ENCODE measurements around the gene SNX33. TPM values are rescaled to one million over a fixed set of nuclear protein-coding genes. Genes with fewer than 3 reads are reported as not detected.

SNX33 gene
- polyA plus RNA-seq, 2 of the 4 experiments (the other 2 are of a cell fraction) = 8.4 to 11.2 TPM

DNA sequence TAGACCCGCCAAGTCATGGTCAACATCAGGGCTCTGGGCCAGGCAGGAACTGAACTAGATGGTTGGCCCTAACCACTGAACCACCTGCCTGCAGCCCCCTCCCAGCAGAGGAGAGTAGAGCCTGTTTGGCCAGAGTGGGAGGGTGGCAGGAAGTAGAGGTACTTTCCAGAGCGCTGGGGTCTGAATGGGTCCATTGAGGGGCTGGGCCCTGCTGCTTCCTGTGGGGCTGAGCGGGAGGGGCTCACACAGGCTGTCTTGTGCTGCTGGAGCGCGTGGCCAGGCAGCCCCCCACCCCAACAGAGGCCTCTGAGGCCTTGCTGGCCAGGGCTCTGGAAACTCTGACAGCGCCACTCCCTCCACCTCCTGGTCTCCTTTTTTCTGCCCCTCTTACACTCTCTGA, 47.5 kb downstream of the SNX33 start:
- no peak overlapping the region for H3K4me2 ChIP-seq
- 96% methylated on average over 6 of the region's 6 CpGs for WGBS (ENCODE audit: missing lambda C conversion rate)
- no peak for FAIRE-seq
- H3K9me3 ChIP-seq = no peaks in the 10 kb centered on the region
- CTCF ChIA-PET = interaction anchor here (0.6 to 3.3 kb wide), 11 partner anchors 9 to 161 kb away, joined by 3 to 26 read pairs (median 6); a partner anchor contains a TSS
- POLR2A ChIA-PET = no interaction called here
- no peak for TF ChIP-seq EHMT2 (IDR thresholded peaks at IDR 0.05; ENCODE audit: low read depth)
- no peak for TF ChIP-seq HMGXB4 (CRISPR knock-in tag; IDR thresholded peaks at IDR 0.05; ENCODE audit: borderline replicate concordance)
- no peak for TF ChIP-seq CHD2 (IDR thresholded peaks at IDR 0.05; ENCODE audit: low read length, partially characterized antibody)
- TF ChIP-seq FOSL2 (IDR thresholded peaks at IDR 0.05) = no peak
- TF ChIP-seq FOSL2 (CRISPR knock-in tag; IDR thresholded peaks at IDR 0.05) = no peak
- peak overlapping the region in 1 of 2 experiments; percentile 81; a peak in 3 of 6 replicates for H3K27ac ChIP-seq
- no peak overlapping the region for H3K4me3 ChIP-seq
- ATAC-seq = no peak
- DNase-seq (ENCODE audit: low read depth in 1 of 2, low spot score in 1 of 2) = no peak
- peaks cover 19% of the 10 kb centered on the region for H3K4me1 ChIP-seq

- ChIA-PET POLR2A (no interaction called here), CTCF (interaction anchor here (0.6 to 3.3 kb wide), 7 partner anchors 10 to 106 kb away, joined by 3 to 26 read pairs (median 6); a partner anchor contains a TSS)
- FAIRE-seq = no peak
- Histone ChIP-seq H3K27ac (peak overlapping the region in 1 of 2 experiments; percentile 81; a peak in 2 of 6 replicates), H3K4me2 (no peak overlapping the region), H3K9me3 (no peaks in the 10 kb centered on the region), H3K4me1 (peaks cover 19% of the 10 kb centered on the region), H3K4me3 (no peak overlapping the region)
- no peak for ATAC-seq
- TF ChIP-seq FOSB (CRISPR knock-in tag; IDR thresholded peaks at IDR 0.05) (no peak), ZNF302 (CRISPR knock-in tag; IDR thresholded peaks at IDR 0.05) (no peak), ZFP36 (IDR thresholded peaks at IDR 0.05; ENCODE audit: borderline replicate concordance, partially characterized antibody) (peak; percentile 85)
- TF ChIP-seq, protein P1, sequence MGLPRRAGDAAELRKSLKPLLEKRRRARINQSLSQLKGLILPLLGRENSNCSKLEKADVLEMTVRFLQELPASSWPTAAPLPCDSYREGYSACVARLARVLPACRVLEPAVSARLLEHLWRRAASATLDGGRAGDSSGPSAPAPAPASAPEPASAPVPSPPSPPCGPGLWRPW (IDR thresholded peaks at IDR 0.05) = no peak
- 86% methylated on average over 7 of the region's 7 CpGs for WGBS (ENCODE audit: missing lambda C conversion rate)
- DNase-seq (ENCODE audit: low read depth in 1 of 2, low spot score in 1 of 2) = no peak
Measured at GRCh38 chr15:75695634-75696310, 48.1 kb downstream of the SNX33 start.

DNA sequence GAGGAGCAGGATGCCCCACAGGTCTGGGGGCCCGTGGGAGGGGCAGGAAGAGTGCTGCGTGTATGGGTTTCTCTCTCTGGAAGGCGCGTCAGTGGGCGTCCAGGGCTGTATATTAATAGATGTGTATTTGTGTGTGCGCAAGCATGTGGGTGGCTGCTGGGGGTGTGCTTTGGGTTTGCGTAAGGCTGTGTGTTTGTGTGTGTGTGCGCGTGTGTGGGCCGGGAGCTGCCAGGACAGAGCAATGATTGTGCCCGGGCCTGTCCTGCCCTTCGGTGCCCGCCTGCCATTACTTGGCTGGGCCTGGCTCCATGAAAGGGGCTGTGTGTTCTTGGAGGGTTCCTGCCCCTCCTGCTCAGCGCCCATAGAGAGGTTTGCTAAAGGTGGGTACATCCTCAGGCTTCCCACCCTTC, 48.6 kb downstream of the SNX33 start:
- no peak for DNase-seq (ENCODE audit: low read depth in 1 of 2, low spot score in 1 of 2)
- POLR2A ChIA-PET = interaction anchor here (0.5 kb wide), 1 partner anchor 27 kb away, joined by 5 read pairs; a partner anchor contains a TSS
- H3K4me2 ChIP-seq = no peak overlapping the region
- no peaks in the 10 kb centered on the region for H3K9me3 ChIP-seq
- no peak for ATAC-seq
- 92% methylated on average over 14 of the region's 14 CpGs for WGBS (ENCODE audit: missing lambda C conversion rate)
- peaks cover 19% of the 10 kb centered on the region for H3K4me1 ChIP-seq
- CTCF ChIA-PET = interaction anchor here (1.0 to 3.3 kb wide), 5 partner anchors 10 to 105 kb away, joined by 3 to 26 read pairs (median 9); a partner anchor contains a TSS
- peak overlapping the region in 1 of 2 experiments; percentile 21; a peak in 2 of 6 replicates for H3K27ac ChIP-seq
- no peak for TF ChIP-seq FOXS1 (CRISPR knock-in tag; IDR thresholded peaks at IDR 0.05)
- no peak for TF ChIP-seq HOXB13 (CRISPR knock-in tag; IDR thresholded peaks at IDR 0.05; ENCODE audit: low read depth)
- TF ChIP-seq RCOR1 (IDR thresholded peaks at IDR 0.05; ENCODE audit: low read depth, low read length) = no peak
- no peak for TF ChIP-seq HDAC2 (IDR thresholded peaks at IDR 0.05)
- TF ChIP-seq EHF (CRISPR knock-in tag; IDR thresholded peaks at IDR 0.05) = no peak
- TF ChIP-seq ZFP36 (IDR thresholded peaks at IDR 0.05; ENCODE audit: borderline replicate concordance, partially characterized antibody) = no peak
- no peak for TF ChIP-seq CBX8 (IDR thresholded peaks at IDR 0.05)
- H3K4me3 ChIP-seq = no peak overlapping the region
- FAIRE-seq = no peak

DNA sequence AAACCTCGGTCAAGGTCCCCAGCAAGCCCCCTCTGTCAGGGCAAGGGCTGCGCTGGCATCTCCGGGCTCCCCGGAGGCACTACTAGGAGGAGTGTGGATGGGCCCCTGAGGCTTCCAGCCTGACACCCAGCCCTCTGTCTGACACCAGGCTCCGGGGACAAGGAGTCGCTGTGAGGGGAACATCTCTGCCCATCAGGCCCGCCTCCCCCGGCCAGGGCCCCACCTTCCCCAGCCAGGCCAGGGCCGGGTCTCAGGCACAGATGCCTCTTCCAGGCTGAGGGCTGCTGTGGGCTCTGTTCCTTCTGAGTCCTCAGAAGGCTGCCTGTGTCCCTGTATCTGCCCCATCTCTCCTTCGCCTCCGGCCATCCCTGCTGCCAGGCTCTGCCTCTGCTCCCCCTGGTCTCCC, 49.1 kb downstream of the SNX33 start:
- WGBS (ENCODE audit: missing lambda C conversion rate) = 86% methylated on average over 11 of the region's 11 CpGs
- no peaks in the 10 kb centered on the region for H3K9me3 ChIP-seq
- ATAC-seq (peak in 1 of 2 experiments; percentile 14; a peak in 3 of 6 replicates), FAIRE-seq (no peak), DNase-seq (ENCODE audit: low read depth in 1 of 2, low spot score in 1 of 2) (no peak)
- H3K4me2 ChIP-seq = no peak overlapping the region
- peak overlapping the region in 1 of 2 experiments; percentile 21; a peak in 2 of 6 replicates for H3K27ac ChIP-seq
- no peak overlapping the region for H3K4me3 ChIP-seq
- TF ChIP-seq SMC3 (IDR thresholded peaks at IDR 0.05) (no peak), MAZ (IDR thresholded peaks at IDR 0.05; ENCODE audit: borderline replicate concordance, low read depth, low read length) (no peak), JUN (IDR thresholded peaks at IDR 0.05) (no peak), RARB (CRISPR knock-in tag; IDR thresholded peaks at IDR 0.05) (no peak), SREBF2 (IDR thresholded peaks at IDR 0.05) (no peak), ZSCAN20 (CRISPR knock-in tag; IDR thresholded peaks at IDR 0.05) (no peak), HOXB13 (CRISPR knock-in tag; IDR thresholded peaks at IDR 0.05; ENCODE audit: low read depth) (no peak), EHF (CRISPR knock-in tag; IDR thresholded peaks at IDR 0.05) (no peak), JUNB (IDR thresholded peaks at IDR 0.05) (no peak), TFCP2L1 (CRISPR knock-in tag; IDR thresholded peaks at IDR 0.05) (no peak), ZNF302 (CRISPR knock-in tag; IDR thresholded peaks at IDR 0.05) (no peak), POLR2AphosphoS2 (conservative IDR thresholded peaks at IDR 0.05; ENCODE audit: low read length) (no peak)
- TF ChIP-seq, protein P2, sequence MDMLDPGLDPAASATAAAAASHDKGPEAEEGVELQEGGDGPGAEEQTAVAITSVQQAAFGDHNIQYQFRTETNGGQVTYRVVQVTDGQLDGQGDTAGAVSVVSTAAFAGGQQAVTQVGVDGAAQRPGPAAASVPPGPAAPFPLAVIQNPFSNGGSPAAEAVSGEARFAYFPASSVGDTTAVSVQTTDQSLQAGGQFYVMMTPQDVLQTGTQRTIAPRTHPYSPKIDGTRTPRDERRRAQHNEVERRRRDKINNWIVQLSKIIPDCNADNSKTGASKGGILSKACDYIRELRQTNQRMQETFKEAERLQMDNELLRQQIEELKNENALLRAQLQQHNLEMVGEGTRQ (IDR thresholded peaks at IDR 0.05) = no peak
- POLR2A ChIA-PET = interaction anchor here (0.5 kb wide), 1 partner anchor 27 kb away, joined by 5 read pairs; a partner anchor contains a TSS
- peaks cover 19% of the 10 kb centered on the region for H3K4me1 ChIP-seq
- CTCF ChIA-PET = interaction anchor here (1.0 to 1.7 kb wide), 3 partner anchors 9 to 105 kb away, joined by 3 to 5 read pairs (median 3); no protein-coding TSS in a partner anchor

Measured in A549 (cell line).